Duodenal mucosa (tissue), 2 donors: ENCODE measurements around the gene GRM1.

Experiments used
- H3K27ac ChIP-seq: one replicate; pipeline ENCODE4 v1.7.0; 2013; ENCODE audit warnings: low read depth, low read length
- H3K27me3 ChIP-seq, 2 donors: one replicate each; pipeline ENCODE4 v1.7.0; 2013; ENCODE audit warnings: low read length in 2 of 2, control low read depth in 1 of 2; ENCODE audit not compliant: insufficient read depth in 2 of 2, control insufficient read depth in 1 of 2
- H3K36me3 ChIP-seq, 2 donors: one replicate each; pipeline ENCODE4 v1.7.0; 2013; ENCODE audit warnings: low read length in 2 of 2, control low read depth in 1 of 2; ENCODE audit not compliant: insufficient read depth in 2 of 2, control insufficient read depth in 1 of 2
- H3K4me1 ChIP-seq, 2 donors: one replicate each; pipeline ENCODE4 v1.7.0; 2013; ENCODE audit warnings: low read length in 2 of 2, control low read depth in 1 of 2; ENCODE audit not compliant: insufficient read depth in 2 of 2, control insufficient read depth in 1 of 2
- H3K4me3 ChIP-seq, 2 donors: one replicate each; pipeline ENCODE4 v1.7.0; 2013; ENCODE audit warnings: low read length in 2 of 2, low read depth in 1 of 2
- H3K9ac ChIP-seq, 2 donors: one replicate each; pipeline ENCODE4 v1.7.0; 2013; ENCODE audit warnings: low read length in 2 of 2, low read depth in 1 of 2
- H3K9me3 ChIP-seq, 2 donors: one replicate each; pipeline ENCODE4 v1.7.0; 2013; ENCODE audit warnings: low read length in 2 of 2, control low read depth in 1 of 2; ENCODE audit not compliant: control insufficient read depth in 1 of 2

Gene GRM1

GRCh38 chr6:146028851-146029572, at the start of gene GRM1:
Gene GRM1, plus strand, starts transcription at chr6:146029062. Its CDS starts 456 bp downstream, at chr6:146029518.
- Histone ChIP-seq H3K27me3 (peaks cover 11 to 31% of the 10 kb centered on the region in 2 donors), H3K9me3 (no peaks in the 10 kb centered on the region), H3K36me3 (no peaks in the 10 kb centered on the region), H3K27ac (no peak within 1 kb of the TSS), H3K4me1 (no peaks in the 10 kb centered on the region), H3K4me3 (peak within 1 kb of the TSS in 1 of 2 donors; percentile 22), H3K9ac (no peak within 1 kb of the TSS)

DNA sequence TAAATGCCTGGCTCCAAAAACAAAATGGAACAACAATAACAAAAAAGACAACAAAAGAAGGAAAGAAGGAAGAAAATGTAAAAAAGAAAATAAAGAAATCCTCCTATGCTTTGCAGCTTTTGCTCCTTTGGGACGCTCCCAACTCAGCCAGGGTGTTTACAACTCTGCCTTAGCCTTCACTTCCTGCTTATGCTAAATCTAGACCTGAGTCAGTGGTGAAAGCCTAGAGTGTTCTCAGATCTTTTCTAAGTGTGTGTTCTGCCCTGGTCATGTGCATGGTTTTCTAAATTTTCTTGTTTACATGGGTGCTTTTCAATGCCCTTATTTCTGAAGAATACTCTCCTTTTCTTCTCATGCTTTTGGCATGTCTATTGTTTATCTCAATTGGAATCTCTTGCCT, 19.5 kb upstream of the GRM1 start:
- Histone ChIP-seq H3K27ac (no peak overlapping the region), H3K4me3 (no peak overlapping the region), H3K9ac (no peak overlapping the region), H3K27me3 (no peaks in the 10 kb centered on the region), H3K4me1 (no peaks in the 10 kb centered on the region), H3K36me3 (no peaks in the 10 kb centered on the region), H3K9me3 (no peaks in the 10 kb centered on the region)

- Histone ChIP-seq H3K9ac (no peak overlapping the region), H3K4me1 (no peaks in the 10 kb centered on the region), H3K27ac (no peak overlapping the region), H3K27me3 (no peaks in the 10 kb centered on the region), H3K36me3 (no peaks in the 10 kb centered on the region), H3K9me3 (no peaks in the 10 kb centered on the region), H3K4me3 (no peak overlapping the region)
Measured at GRCh38 chr6:146014233-146014632, 14.6 kb upstream of the GRM1 start.

- no peaks in the 10 kb centered on the region for H3K27me3 ChIP-seq
- no peaks in the 10 kb centered on the region for H3K36me3 ChIP-seq
- no peak overlapping the region for H3K9ac ChIP-seq
- no peaks in the 10 kb centered on the region for H3K4me1 ChIP-seq
- H3K27ac ChIP-seq = no peak overlapping the region
- H3K9me3 ChIP-seq = no peaks in the 10 kb centered on the region
- no peak overlapping the region for H3K4me3 ChIP-seq
Measured at GRCh38 chr6:146017672-146018071, 11.2 kb upstream of the GRM1 start.

DNA sequence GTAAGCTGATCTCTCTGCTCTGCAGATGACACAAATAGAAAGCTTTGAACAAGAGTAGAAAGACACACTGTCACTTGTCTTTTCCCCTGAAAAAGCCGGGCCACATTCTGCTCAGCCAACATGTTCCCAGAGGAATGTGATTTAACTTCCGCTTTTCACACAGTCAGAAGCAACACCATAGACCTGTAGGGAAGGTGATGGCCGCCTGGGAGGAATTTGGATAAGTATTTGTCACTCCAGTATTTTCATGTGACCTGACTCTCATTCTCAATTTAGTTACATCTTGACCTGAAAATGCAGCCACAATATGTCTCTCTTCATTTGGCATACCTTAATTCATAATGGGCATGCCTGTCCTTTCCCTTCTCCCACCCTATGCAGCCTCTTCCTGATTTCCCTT, 2.0 kb upstream of the GRM1 start:
- H3K4me3 ChIP-seq = no peak overlapping the region
- no peak overlapping the region for H3K9ac ChIP-seq
- no peaks in the 10 kb centered on the region for H3K36me3 ChIP-seq
- H3K27me3 ChIP-seq = peaks cover 11 to 31% of the 10 kb centered on the region in 2 donors
- no peak overlapping the region for H3K27ac ChIP-seq
- H3K9me3 ChIP-seq = no peaks in the 10 kb centered on the region
- no peaks in the 10 kb centered on the region for H3K4me1 ChIP-seq

DNA sequence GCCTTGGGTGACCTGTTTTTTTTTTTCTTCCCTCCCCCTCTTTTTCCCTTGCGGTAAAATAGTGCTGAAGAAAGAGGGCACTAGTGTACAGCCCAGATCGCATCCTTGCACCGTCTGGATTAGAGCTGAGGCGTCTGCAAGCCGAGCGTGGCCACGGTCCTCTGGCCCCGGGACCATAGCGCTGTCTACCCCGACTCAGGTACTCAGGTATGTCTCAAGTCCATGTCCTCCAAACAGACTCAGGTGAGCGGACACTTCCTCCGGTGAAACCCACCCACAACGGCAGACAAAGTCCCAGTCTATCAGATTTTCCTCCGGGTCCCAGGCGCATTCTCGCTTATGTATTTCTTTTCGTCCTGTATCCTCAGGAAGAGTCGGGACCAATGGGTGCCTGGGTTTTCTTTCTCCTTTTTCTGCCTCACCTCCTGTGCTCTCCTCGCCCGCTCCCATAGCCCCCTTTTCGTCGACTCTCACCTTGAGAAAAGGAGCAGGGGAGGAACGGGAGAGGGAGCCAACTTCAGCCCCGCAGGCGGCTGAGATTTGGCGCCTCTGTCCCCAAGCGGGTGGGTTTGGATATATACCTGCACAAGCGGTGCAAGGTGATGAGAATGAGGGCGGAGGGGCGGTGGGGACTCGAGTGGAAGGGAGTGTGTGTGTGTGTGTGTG, 1.1 kb upstream of the GRM1 start:
- Histone ChIP-seq H3K36me3 (no peaks in the 10 kb centered on the region), H3K9ac (no peak overlapping the region), H3K4me3 (no peak overlapping the region), H3K27me3 (peaks cover 11 to 31% of the 10 kb centered on the region in 2 donors), H3K9me3 (no peaks in the 10 kb centered on the region), H3K4me1 (no peaks in the 10 kb centered on the region), H3K27ac (no peak overlapping the region)

DNA sequence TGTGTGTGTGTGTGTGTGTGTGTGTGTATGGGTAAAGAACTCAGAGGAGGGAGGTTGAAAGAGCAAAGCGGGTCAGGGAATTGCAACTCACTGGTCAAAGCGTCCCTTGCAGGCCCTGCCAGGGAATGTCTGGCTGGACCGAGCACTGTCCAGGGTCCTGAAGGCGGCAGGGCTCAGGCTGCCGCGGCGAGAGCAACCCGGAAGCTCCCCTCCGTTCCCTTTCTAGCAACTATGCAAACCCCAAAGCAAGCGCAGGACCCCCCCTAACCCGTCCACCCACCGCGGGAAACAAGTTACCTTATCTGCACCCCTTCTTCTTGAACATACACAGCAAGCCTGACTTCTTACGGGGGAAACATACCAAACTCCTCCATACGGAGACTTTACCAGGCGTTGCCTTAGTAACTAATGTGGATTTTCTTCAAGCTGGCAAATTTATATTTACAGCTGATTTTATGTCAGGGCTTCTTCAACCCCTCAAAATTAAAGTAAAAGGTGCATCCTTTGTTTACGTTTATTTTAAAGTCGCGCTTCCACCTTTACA, 538 bp upstream of the GRM1 start:
- H3K4me1 ChIP-seq = no peaks in the 10 kb centered on the region
- H3K27ac ChIP-seq = no peak overlapping the region
- no peak overlapping the region for H3K9ac ChIP-seq
- H3K4me3 ChIP-seq = peak overlapping the region in 1 of 2 donors; percentile 22
- H3K27me3 ChIP-seq = peaks cover 11 to 31% of the 10 kb centered on the region in 2 donors
- H3K36me3 ChIP-seq = no peaks in the 10 kb centered on the region
- H3K9me3 ChIP-seq = no peaks in the 10 kb centered on the region

- no peaks in the 10 kb centered on the region for H3K9me3 ChIP-seq
- no peak overlapping the region for H3K4me3 ChIP-seq
- H3K36me3 ChIP-seq = no peaks in the 10 kb centered on the region
- no peak overlapping the region for H3K9ac ChIP-seq
- peaks cover 11 to 31% of the 10 kb centered on the region in 2 donors for H3K27me3 ChIP-seq
- no peaks in the 10 kb centered on the region for H3K4me1 ChIP-seq
- no peak overlapping the region for H3K27ac ChIP-seq
Measured at GRCh38 chr6:146029573-146030184, 817 bp downstream of the GRM1 start.

- Histone ChIP-seq H3K4me1 (no peaks in the 10 kb centered on the region), H3K36me3 (no peaks in the 10 kb centered on the region), H3K27me3 (peaks cover 9 to 31% of the 10 kb centered on the region in 2 donors), H3K9me3 (no peaks in the 10 kb centered on the region), H3K27ac (no peak overlapping the region), H3K9ac (no peak overlapping the region), H3K4me3 (no peak overlapping the region)
Measured at GRCh38 chr6:146032387-146032786, 3.5 kb downstream of the GRM1 start.

DNA sequence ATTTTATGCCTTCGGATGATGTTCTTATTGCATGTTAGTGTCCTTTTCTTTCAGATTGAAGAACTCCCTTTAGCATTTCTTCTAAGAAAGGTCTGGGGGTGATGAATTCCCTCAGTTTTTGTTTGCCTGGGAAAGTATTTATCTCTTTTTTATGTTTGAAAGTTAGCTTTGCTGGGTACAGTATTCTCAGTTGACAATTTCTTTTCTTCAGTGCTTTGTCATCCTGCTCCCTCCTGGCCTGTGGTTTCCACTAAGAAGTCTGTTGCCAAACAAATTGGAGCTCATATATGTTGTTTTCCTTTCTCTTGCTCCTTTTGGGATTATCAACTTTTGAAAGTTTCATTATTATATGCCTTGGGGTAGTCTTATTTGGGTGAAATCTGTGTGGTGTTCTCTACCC, 11.5 kb downstream of the GRM1 start:
- Histone ChIP-seq H3K36me3 (no peaks in the 10 kb centered on the region), H3K4me1 (no peaks in the 10 kb centered on the region), H3K4me3 (no peak overlapping the region), H3K27me3 (no peaks in the 10 kb centered on the region), H3K27ac (no peak overlapping the region), H3K9ac (no peak overlapping the region), H3K9me3 (peaks cover 0 to 8% of the 10 kb centered on the region in 2 donors)
